ENCODE results near the gene RTKN.
A peak's percentile ranks its signal among the peaks of the same experiment; 100 is the strongest.

RTKN gene

GRCh38 chr2:74415762-74416395 is 25.9 kb downstream of the RTKN start:
- no peak for DNase-seq (ENCODE audit: low read depth)

- DNase-seq (ENCODE audit: low read depth), result peak; percentile 20
Observed at GRCh38 chr2:74414881-74415761, 26.6 kb downstream of the RTKN start.

GRCh38 chr2:74414441-74414840 is 27.3 kb downstream of the RTKN start:
- no peak for DNase-seq (ENCODE audit: low read depth)

GRCh38 chr2:74413001-74413698 is 28.6 kb downstream of the RTKN start:
- no peak for DNase-seq (ENCODE audit: low read depth)

GRCh38 chr2:74407682-74408081 is 34.1 kb downstream of the RTKN start:
- no peak for DNase-seq (ENCODE audit: low read depth)

- no peak for DNase-seq (ENCODE audit: low read depth)
Observed at GRCh38 chr2:74406035-74406434, 35.7 kb downstream of the RTKN start.

- DNase-seq (ENCODE audit: low read depth), result no peak
Observed at GRCh38 chr2:74401891-74402290, 39.8 kb downstream of the RTKN start.

GRCh38 chr2:74399785-74400184 is 42.0 kb downstream of the RTKN start:
- no peak for DNase-seq (ENCODE audit: low read depth)

GRCh38 chr2:74396149-74396548 is 45.6 kb downstream of the RTKN start:
- no peak for DNase-seq (ENCODE audit: low read depth)

- DNase-seq (ENCODE audit: low read depth), result no peak
Observed at GRCh38 chr2:74393525-74393924, 48.2 kb downstream of the RTKN start.

GRCh38 chr2:74392449-74392743 is 49.3 kb downstream of the RTKN start:
- no peak for DNase-seq (ENCODE audit: low read depth)

- DNase-seq (ENCODE audit: low read depth), result peak; percentile 77
Observed at GRCh38 chr2:74391580-74392448, 49.9 kb downstream of the RTKN start.

GRCh38 chr2:74391209-74391579 is 50.5 kb downstream of the RTKN start:
- no peak for DNase-seq (ENCODE audit: low read depth)

- DNase-seq (ENCODE audit: low read depth), result no peak
Observed at GRCh38 chr2:74390606-74391005, 51.1 kb downstream of the RTKN start.

GRCh38 chr2:74387346-74387745 is 54.4 kb downstream of the RTKN start:
- no peak for DNase-seq (ENCODE audit: low read depth)

GRCh38 chr2:74385396-74385795 is 56.3 kb downstream of the RTKN start:
- DNase-seq (ENCODE audit: low read depth), result peak; percentile 18

- peak; percentile 34 for DNase-seq (ENCODE audit: low read depth)
Observed at GRCh38 chr2:74384051-74384450, 57.7 kb downstream of the RTKN start.

- DNase-seq (ENCODE audit: low read depth), result peak; percentile 74
Observed at GRCh38 chr2:74383254-74383653, 58.5 kb downstream of the RTKN start.

GRCh38 chr2:74381751-74382150 is 60.0 kb downstream of the RTKN start:
- DNase-seq (ENCODE audit: low read depth), result no peak

GRCh38 chr2:74379851-74380789 is 61.6 kb downstream of the RTKN start, which contains the start of gene DCTN1:
TSS of gene DCTN1 (minus strand) at chr2:74380311. CDS start at chr2:74380037, 274 bp downstream.
- peak; percentile 56 for DNase-seq (ENCODE audit: low read depth)

- no peak for DNase-seq (ENCODE audit: low read depth)
Observed at GRCh38 chr2:74378007-74378406, 63.7 kb downstream of the RTKN start.
